HK-2 (cell line): ENCODE results near the gene IGLL1.
"Not testable (repeated sequence)": the region's sequence is repeated elsewhere in the genome, so short reads cannot be mapped to it uniquely, and the experiment has no call there.

ENCODE experiments used
- DNase-seq: peaks from one replicate; pipeline ENCODE4 v3.0.0-alpha.2; 2018; ENCODE audit not compliant: unreplicated experiment

Gene IGLL1

DNA sequence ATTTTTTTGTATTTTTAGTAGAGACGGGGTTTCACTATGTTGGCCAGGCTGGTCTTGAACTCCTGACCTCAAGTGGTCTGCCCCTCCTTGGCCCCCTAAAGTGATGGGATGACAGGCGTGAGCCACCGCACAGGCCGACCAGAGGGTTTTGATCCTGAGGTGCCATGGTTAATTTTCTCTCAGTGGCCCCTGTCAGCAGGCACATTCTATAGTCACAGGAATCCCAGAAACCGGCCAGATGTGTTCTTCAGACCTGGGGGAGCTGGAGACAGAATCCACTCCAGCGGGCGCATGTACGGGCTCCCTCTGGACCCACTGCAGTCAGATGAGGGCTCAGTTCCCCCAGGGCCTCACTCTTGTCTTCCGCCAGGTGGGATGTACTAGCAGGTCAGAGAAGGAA is 17.0 kb downstream of the IGLL1 start:
- no peak for DNase-seq

GRCh38 chr22:23562186-23562585 is 17.9 kb downstream of the IGLL1 start:
- DNase-seq, result no peak

GRCh38 chr22:23561025-23561510 is 19.0 kb downstream of the IGLL1 start:
- DNase-seq, result not testable (repeated sequence)

DNA sequence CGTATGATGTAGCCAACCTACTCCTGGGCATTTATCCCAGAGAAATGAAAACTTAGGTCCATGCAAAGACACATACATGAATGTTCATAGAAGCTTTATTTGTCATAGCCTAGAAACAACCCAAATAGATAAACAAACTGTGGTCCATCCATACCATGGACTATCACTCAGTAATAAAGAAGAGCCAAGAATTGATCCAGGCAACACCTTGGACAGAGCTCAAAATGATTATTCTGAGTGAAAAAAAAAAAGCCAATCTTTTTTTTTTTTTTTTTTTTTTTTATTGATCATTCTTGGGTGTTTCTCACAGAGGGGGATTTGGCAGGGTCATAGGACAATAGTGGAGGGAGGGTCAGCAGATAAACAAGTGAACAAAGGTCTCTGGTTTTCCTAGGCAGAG is 19.9 kb downstream of the IGLL1 start:
- not testable (repeated sequence) for DNase-seq

GRCh38 chr22:23557467-23557866 is 22.6 kb downstream of the IGLL1 start:
- DNase-seq, result no peak

DNA sequence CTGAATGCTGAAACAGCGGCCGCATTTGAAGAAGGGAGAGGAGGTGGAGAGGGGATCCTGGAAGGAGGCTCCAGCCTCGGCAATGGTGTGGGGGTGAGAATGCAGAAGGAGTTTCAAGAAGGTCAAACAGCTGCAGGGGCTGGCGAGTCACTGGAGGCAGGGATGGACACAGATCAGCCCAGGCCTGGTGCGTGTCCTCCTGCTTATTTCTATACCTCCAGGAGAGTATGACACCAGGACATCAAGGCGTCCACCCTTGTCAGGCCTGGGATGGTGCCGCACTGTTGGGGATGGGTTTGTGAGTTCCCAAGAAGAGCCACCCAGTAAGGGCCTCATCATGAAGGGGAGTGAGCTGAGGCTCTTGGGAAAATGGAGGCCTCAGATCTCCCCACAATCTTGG is 23.1 kb downstream of the IGLL1 start:
- DNase-seq, result no peak

DNA sequence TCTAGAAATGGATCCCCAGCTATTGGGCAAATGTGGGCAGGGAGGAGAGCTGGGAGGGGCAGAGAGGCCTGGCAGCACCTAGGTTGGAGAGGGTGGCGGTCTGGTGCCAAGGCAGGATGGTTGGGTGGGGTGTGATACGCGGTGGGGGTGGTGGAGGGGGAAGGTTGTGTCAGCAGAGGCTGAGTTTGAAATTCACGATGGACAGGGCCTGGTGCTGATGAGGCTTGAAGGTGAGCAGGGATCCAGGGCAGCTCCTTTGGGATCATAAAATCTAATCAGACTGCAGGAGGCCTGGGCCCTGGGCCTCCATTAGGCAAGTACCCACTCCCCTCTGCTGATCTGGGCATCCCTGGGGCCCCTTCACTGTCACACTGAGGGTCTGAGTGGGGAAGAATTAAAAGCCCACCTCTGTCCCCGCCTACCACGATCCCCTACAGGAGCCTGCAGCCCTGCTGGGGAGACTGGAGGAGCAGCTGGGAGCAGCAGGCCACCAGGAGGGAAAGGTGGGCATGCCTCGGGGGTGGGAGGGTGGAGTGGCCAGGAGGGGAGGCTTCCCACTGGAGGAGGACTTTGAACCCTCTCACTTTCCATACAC is 24.0 kb downstream of the IGLL1 start:
- no peak for DNase-seq

GRCh38 chr22:23555118-23555517 is 25.0 kb downstream of the IGLL1 start:
- no peak for DNase-seq

GRCh38 chr22:23553924-23554870 is 25.9 kb downstream of the IGLL1 start:
- no peak for DNase-seq

GRCh38 chr22:23553438-23553837 is 26.7 kb downstream of the IGLL1 start:
- DNase-seq, result no peak

DNA sequence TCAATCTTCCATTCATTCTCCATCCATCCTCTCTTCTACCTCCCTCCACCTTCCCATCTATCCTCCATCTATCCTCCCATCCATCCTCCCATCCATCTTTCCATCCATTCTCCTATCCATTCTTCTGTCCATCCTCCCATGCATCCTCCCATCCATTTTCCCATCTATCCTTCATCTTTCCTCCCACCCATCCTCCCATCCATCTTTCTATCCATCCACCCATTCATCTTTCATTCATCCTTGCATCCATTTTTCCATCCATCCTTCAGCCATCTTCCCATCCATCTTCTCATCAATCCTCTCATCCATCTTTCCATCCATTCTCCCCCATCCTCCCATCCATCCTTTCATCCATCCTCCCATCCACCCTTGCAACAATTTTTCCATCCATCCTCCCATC is 27.5 kb downstream of the IGLL1 start:
- no peak for DNase-seq

DNA sequence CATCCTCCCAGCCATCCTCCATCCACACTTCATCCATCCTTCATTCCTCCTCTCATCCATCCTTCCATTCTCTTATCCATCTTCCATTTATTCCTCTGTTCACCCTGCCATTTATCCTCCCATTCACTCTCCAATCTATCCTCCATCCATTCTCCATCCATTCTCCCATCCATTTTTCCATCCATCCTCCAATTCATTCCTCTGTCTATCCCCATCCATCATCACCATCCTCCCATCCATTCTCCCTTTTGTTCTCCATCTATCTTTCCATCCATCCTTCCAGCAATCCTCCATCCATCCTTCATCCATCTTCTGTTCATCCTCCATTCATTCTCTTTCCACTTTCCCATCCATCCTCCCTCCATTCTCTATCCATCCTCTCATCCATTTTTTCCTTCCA is 28.7 kb downstream of the IGLL1 start:
- DNase-seq, result no peak

GRCh38 chr22:23550049-23550650 is 29.9 kb downstream of the IGLL1 start:
- no peak for DNase-seq

- no peak for DNase-seq
Observed at GRCh38 chr22:23549198-23549595, 30.9 kb downstream of the IGLL1 start.

DNA sequence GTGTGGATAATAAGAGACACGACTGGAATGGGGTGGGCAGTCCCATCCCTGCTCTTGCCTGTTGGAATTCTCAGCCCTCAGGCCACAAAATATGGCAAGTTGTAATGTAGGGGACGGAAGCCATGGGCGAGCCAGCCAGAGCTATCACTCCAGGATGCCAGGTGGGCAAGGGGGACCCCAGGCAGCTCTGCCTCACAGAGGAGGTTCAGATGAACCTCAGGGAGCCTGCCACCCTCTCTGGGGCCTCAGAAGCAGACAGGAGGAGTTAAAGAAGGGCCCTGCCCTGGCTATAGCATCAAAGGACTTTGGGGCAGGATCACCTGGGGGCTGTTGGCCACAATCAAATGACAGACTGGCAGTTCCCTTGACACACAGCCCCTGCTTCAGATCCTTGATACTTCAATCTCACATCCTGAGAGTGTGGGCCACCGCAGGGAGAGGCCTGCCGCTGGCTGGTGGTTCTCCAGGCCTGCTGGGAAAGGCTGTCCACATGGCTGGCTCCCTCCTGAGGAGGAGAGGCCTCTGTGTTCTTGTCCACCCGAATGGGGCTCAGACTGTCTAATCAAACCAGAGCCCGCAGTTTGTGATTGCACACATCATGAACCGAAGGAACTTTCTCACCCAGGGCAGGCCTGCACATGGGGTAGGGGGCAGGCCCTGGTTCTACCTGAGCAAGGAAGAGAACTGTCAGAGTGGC is 31.4 kb downstream of the IGLL1 start:
- no peak for DNase-seq

DNA sequence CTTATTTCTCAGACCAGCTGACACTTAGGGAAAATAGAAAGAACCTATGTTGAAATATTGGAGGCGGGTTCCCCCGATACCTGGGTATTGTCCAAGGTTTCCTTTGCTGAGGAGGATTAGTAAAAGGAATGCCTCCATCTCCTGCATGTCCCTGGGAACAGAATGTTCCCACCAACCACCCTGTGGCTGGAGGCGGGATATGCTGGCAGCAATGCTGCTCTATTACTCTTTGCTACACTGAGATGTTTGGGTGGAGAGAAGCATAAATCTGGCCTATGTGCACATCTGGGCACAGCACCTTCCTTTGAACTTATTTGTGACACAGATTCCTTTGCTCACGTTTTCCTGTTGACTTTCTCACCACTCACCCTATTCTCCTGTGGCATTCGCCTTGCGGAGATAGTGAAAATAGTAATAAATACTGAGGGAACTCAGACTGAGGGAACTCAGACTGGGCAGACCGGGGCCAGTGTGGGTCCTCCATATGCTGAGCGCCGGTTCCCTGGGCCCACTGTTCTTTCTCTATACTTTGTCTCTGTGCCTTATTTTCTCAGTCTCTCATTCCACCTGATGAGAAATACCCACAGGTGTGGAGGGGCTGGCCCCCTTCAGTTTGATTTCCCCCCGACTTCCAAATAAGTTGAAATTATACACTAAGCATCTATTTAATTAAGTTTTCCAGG is 32.1 kb downstream of the IGLL1 start:
- DNase-seq, result no peak

DNA sequence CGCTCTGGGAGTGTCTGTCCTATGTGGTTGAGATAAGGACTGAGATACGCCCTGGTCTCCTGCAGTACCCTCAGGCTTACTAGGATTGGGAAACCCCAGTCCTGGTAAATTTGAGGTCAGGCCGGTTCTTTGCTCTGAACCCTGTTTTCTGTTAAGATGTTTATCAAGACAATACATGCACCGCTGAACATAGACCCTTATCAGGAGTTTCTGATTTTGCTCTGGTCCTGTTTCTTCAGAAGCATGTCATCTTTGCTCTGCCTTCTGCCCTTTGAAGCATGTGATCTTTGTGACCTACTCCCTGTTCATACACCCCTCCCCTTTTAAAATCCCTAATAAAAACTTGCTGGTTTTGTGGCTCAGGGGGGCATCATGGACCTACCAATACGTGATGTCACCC is 32.7 kb downstream of the IGLL1 start:
- not testable (repeated sequence) for DNase-seq

DNA sequence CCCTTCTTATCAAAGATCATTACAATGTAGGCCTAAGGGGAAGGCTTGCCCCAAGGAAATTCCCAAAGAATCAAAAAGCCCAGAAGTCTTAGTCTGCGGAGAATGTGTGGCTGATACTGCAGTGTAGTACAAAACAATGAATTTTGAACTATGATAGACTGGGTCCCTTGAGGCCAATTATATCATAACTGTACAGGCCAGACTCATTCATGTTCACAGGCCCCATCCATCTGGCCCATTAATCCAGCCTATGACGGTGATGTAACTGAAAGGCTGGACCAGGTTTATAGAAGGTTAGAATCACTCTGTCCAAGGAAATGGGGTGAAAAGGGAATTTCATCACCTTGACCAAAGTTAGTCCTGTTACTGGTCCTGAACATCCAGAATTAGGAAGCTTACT is 35.2 kb downstream of the IGLL1 start:
- DNase-seq, result no peak

DNA sequence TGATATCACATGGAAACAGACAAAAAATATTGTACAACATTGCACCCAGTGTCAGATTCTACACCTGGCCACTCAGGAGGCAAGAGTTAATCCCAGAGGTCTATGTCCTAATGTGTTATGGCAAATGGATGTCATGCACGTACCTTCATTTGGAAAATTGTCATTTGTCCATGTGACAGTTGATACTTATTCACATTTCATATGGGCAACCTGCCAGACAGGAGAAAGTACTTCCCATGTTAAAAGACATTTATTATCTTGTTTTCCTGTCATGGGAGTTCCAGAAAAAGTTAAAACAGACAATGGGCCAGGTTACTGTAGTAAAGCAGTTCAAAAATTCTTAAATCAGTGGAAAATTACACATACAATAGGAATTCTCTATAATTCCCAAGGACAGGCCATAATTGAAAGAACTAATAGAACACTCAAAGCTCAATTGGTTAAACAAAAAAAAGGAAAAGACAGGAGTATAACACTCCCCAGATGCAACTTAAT is 36.5 kb downstream of the IGLL1 start:
- not testable (repeated sequence) for DNase-seq

DNA sequence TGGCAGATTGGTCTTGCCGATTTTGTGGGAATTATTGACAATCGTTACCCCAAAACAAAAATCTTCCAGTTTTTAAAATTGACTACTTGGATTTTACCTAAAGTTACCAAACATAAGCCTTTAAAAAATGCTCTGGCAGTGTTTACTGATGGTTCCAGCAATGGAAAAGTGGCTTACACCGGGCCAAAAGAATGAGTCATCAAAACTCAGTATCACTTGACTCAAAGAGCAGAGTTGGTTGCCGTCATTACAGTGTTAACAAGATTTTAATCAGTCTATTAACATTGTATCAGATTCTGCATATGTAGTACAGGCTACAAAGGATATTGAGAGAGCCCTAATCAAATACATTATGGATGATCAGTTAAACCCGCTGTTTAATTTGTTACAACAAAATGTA is 37.2 kb downstream of the IGLL1 start:
- DNase-seq, result no peak

- not testable (repeated sequence) for DNase-seq
Observed at GRCh38 chr22:23542391-23542790, 37.7 kb downstream of the IGLL1 start.
